Thyroid gland (tissue), 4 donors: Measurements from ENCODE around the gene CFAP69.

Experiments
- CTCF ChIP-seq, 6 experiments: fragments of 200-600 bp in 3 of 6; fragments of 450-650 bp in 3 of 6; sonication (generic) in 3 of 6; IDR thresholded peaks; one replicate each; pipeline ENCODE4 v1.5.1; 2016 to 2019; ENCODE audit warnings: antibody characterized with exemption in 6 of 6, mild to moderate bottlenecking in 2 of 6, inconsistent platforms in 1 of 6, moderate library complexity in 1 of 6
- POLR2A ChIP-seq, 2 donors: fragments of 450-650 bp; IDR thresholded peaks; one replicate each; pipeline ENCODE4 v1.6.1; 2017; ENCODE audit warnings: antibody characterized with exemption in 2 of 2, mild to moderate bottlenecking in 2 of 2, moderate library complexity in 1 of 2

- TF ChIP-seq CTCF (IDR thresholded peaks at IDR 0.05) (no peak), POLR2A (IDR thresholded peaks at IDR 0.05) (no peak)
These were observed 64.9 kb downstream of the CFAP69 start for GRCh38 chr7:90309872-90310271.
